DND-41 (cell line): ENCODE measurements around the gene BAIAP2.

Experiments
- ATAC-seq: fragments of 200-7000 bp; cut with Tn5 transposase; 3 replicates; pipeline ENCODE4 v1.9.1; 2021; ENCODE audit warnings: low read depth; ENCODE audit not compliant: insufficient read depth
- DNase-seq: peaks from one replicate; pipeline ENCODE4 v3.0.0-alpha.2; 2020
- H2AFZ ChIP-seq: 2 replicates; pipeline ENCODE4 v1.6.0; 2012; ENCODE audit warnings: low read depth, low read length
- H3K27ac ChIP-seq: 2 replicates; pipeline ENCODE4 v1.5.1; 2012; ENCODE audit warnings: low read length, inconsistent platforms
- H3K27me3 ChIP-seq: fragments of 200-600 bp; sonication (generic); 2 replicates; pipeline ENCODE4 v1.6.0; 2012; ENCODE audit warnings: low read length, mild to moderate bottlenecking, inconsistent platforms; ENCODE audit not compliant: insufficient read depth, poor library complexity
- H3K36me3 ChIP-seq: 2 replicates; pipeline ENCODE4 v1.5.1; 2012; ENCODE audit warnings: low read length, inconsistent platforms; ENCODE audit not compliant: insufficient read depth
- H3K4me1 ChIP-seq: 2 replicates; pipeline ENCODE4 v1.5.1; 2012; ENCODE audit warnings: mild to moderate bottlenecking, low read length; ENCODE audit not compliant: insufficient read depth
- H3K4me2 ChIP-seq: 2 replicates; pipeline ENCODE4 v1.6.0; 2012; ENCODE audit warnings: mild to moderate bottlenecking, moderate library complexity, low read length, inconsistent platforms; ENCODE audit not compliant: insufficient read depth
- H3K4me3 ChIP-seq, 2 experiments: fragments of 200-600 bp in 1 of 2; shearing (Covaris generic) in 1 of 2; 2 replicates each; pipeline ENCODE4 v1.5.1; 2012 to 2016; ENCODE audit warnings: inconsistent platforms in 2 of 2, low read length in 2 of 2, mild to moderate bottlenecking in 2 of 2, low read depth in 1 of 2, moderate library complexity in 1 of 2
- H3K79me2 ChIP-seq: 2 replicates; pipeline ENCODE4 v1.6.0; 2012; ENCODE audit warnings: low read length, inconsistent platforms; ENCODE audit not compliant: insufficient read depth
- H3K9ac ChIP-seq: 2 replicates; pipeline ENCODE4 v1.6.0; 2012; ENCODE audit warnings: low read depth, mild to moderate bottlenecking, inconsistent platforms, low read length, moderate library complexity
- H3K9me3 ChIP-seq: 2 replicates; pipeline ENCODE4 v1.5.1; 2012; ENCODE audit warnings: low read length, moderate library complexity, mild to moderate bottlenecking, inconsistent platforms; ENCODE audit not compliant: insufficient read depth, severe bottlenecking
- H4K20me1 ChIP-seq: 2 replicates; pipeline ENCODE4 v1.6.0; 2012; ENCODE audit warnings: low read length; ENCODE audit not compliant: insufficient read depth
- EZH2 ChIP-seq: IDR thresholded peaks from 3 replicates; pipeline ENCODE4 v1.6.1; 2012; ENCODE audit warnings: borderline replicate concordance, low read depth, mild to moderate bottlenecking, moderate library complexity, low read length, inconsistent platforms; ENCODE audit not compliant: severe bottlenecking
- TF ChIP-seq, protein P1 (sequence below): IDR thresholded peaks from 2 replicates; pipeline ENCODE4 v1.5.1; 2012; ENCODE audit warnings: borderline replicate concordance, low read length, moderate library complexity, mild to moderate bottlenecking; ENCODE audit not compliant: poor library complexity, severe bottlenecking; ENCODE audit errors: extremely low read depth

The BAIAP2 gene

DNA sequence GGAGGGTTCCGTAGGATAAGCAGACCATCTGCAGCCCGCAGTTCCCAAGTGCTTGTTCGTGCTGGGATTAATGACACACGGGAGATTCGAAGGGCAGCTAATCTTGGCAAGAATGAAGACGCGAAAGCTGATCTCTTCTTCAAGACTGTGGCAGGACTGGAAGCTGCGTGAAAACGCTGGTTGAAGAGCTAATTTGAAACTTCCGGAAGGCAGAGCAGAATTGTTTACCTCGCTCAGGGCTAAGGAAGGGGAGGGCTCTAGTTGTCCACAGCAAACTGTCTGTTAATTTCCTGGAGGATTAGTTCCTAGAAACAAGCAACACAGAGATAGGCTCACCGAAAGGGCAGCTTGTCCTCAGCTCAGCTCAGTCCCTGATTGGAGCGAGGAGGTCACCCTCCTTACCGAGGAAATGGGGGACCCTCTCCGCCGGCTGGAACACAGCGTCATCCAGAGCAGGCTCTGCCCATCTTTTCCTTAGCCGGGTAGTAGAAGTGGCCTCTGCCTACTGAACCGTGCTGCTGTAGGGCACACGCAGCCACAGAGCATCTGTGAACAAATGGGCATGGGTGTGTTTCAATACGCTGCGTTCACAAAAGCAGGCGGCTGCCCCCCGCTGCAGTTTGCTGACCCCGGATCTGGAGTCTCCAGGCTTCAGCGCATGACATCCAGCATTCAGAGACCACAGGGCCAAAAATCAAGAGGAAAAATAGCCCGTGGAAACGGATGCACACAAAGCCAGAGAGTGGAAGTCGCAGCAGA is 16.7 kb upstream of the BAIAP2 start:
- H2AFZ ChIP-seq = peak overlapping the region; percentile 62
- peak; percentile 85 for ATAC-seq
- peaks cover 28% of the 10 kb centered on the region for H3K4me1 ChIP-seq
- H3K36me3 ChIP-seq = no peaks in the 10 kb centered on the region
- peak overlapping the region; percentile 62 for H3K9ac ChIP-seq
- peak; percentile 75 for DNase-seq
- H4K20me1 ChIP-seq = peaks cover 3% of the 10 kb centered on the region; the same call in 1 of the 2 replicates
- TF ChIP-seq, protein P1, sequence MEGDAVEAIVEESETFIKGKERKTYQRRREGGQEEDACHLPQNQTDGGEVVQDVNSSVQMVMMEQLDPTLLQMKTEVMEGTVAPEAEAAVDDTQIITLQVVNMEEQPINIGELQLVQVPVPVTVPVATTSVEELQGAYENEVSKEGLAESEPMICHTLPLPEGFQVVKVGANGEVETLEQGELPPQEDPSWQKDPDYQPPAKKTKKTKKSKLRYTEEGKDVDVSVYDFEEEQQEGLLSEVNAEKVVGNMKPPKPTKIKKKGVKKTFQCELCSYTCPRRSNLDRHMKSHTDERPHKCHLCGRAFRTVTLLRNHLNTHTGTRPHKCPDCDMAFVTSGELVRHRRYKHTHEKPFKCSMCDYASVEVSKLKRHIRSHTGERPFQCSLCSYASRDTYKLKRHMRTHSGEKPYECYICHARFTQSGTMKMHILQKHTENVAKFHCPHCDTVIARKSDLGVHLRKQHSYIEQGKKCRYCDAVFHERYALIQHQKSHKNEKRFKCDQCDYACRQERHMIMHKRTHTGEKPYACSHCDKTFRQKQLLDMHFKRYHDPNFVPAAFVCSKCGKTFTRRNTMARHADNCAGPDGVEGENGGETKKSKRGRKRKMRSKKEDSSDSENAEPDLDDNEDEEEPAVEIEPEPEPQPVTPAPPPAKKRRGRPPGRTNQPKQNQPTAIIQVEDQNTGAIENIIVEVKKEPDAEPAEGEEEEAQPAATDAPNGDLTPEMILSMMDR = no peak
- TF ChIP-seq EZH2 = no peak
- H3K4me2 ChIP-seq = peak overlapping the region; percentile 67
- H3K27ac ChIP-seq = peak overlapping the region; percentile 89
- H3K9me3 ChIP-seq = no peaks in the 10 kb centered on the region
- H3K4me3 ChIP-seq = peak overlapping the region; percentile 5 to 51; a peak in 3 of 4 replicates
- H3K79me2 ChIP-seq = no peaks in the 10 kb centered on the region
- no peaks in the 10 kb centered on the region for H3K27me3 ChIP-seq

GRCh38 chr17:81019563-81020442 is 15.1 kb upstream of the BAIAP2 start:
- no peak overlapping the region; the same call in 1 of the 2 replicates for H3K9ac ChIP-seq
- no peak for ATAC-seq

GRCh38 chr17:81020443-81020766 is 14.5 kb upstream of the BAIAP2 start:
- Histone ChIP-seq H2AFZ (no peak overlapping the region), H3K36me3 (no peaks in the 10 kb centered on the region), H3K79me2 (no peaks in the 10 kb centered on the region), H3K4me2 (no peak overlapping the region), H3K27ac (no peak overlapping the region), H3K4me3 (no peak overlapping the region), H4K20me1 (peaks cover 3% of the 10 kb centered on the region; the same call in 1 of the 2 replicates), H3K4me1 (peaks cover 36% of the 10 kb centered on the region), H3K9me3 (no peaks in the 10 kb centered on the region), H3K9ac (no peak overlapping the region), H3K27me3 (no peaks in the 10 kb centered on the region)
- ATAC-seq (no peak), DNase-seq (no peak)
- TF ChIP-seq EZH2 = no peak
- TF ChIP-seq, protein P1 = no peak

More at GRCh38 chr17:81019563-81020442, 15.1 kb upstream of the BAIAP2 start:
- no peak overlapping the region for H2AFZ ChIP-seq
- no peaks in the 10 kb centered on the region for H3K36me3 ChIP-seq
- peak overlapping the region; percentile 62 for H3K27ac ChIP-seq
- H3K9me3 ChIP-seq = no peaks in the 10 kb centered on the region
- H3K4me1 ChIP-seq = peaks cover 36% of the 10 kb centered on the region
- no peaks in the 10 kb centered on the region for H3K27me3 ChIP-seq
- DNase-seq = no peak
- peaks cover 3% of the 10 kb centered on the region; the same call in 1 of the 2 replicates for H4K20me1 ChIP-seq
- H3K4me2 ChIP-seq = no peak overlapping the region
- H3K79me2 ChIP-seq = no peaks in the 10 kb centered on the region
- H3K4me3 ChIP-seq = no peak overlapping the region
- TF ChIP-seq, protein P1 = no peak
- no peak for TF ChIP-seq EZH2
